Esophagus squamous epithelium (tissue), 5 donors: Measurements from ENCODE around the gene LIMA1. TPM values are rescaled to one million over a fixed set of nuclear protein-coding genes. Genes with fewer than 3 reads are reported as not detected.

ENCODE experiments used
- DNase-seq: peaks from one replicate; lab custom pipeline; 2025; lab: John Stamatoyannopoulos, UW
- H3K27ac ChIP-seq, 4 donors: fragments of 200-600 bp; sonication (generic); one replicate each; pipeline ENCODE4 v1.5.1; 2016 to 2019; ENCODE audit warnings: mild to moderate bottlenecking in 1 of 4
- H3K27me3 ChIP-seq, 4 donors: fragments of 200-600 bp; sonication (generic); 1 replicate in 3 of 4; 2 replicates in 1 of 4; pipeline versions ENCODE4 v1.5.1 to v1.6.0; 2017 to 2021; ENCODE audit warnings: antibody characterized with exemption in 1 of 4
- H3K36me3 ChIP-seq, 3 donors: fragments of 200-600 bp; sonication (generic); one replicate each; pipeline ENCODE4 v1.5.1; 2016 to 2019
- H3K4me1 ChIP-seq, 3 donors: fragments of 200-600 bp; sonication (generic); one replicate each; pipeline ENCODE4 v1.5.1; 2017 to 2019
- H3K4me3 ChIP-seq, 4 donors: fragments of 200-600 bp; sonication (generic); 1 replicate in 3 of 4; 2 replicates in 1 of 4; pipeline ENCODE4 v1.5.1; 2016 to 2019; ENCODE audit warnings: mild to moderate bottlenecking in 2 of 4, moderate library complexity in 1 of 4
- H3K9me3 ChIP-seq, 3 donors: fragments of 200-600 bp; sonication (generic); one replicate each; pipeline ENCODE4 v1.5.1; 2016 to 2019
- POLR2A ChIP-seq, 4 donors: fragments of 450-650 bp; IDR thresholded peaks; one replicate each; pipeline ENCODE4 v1.6.1; 2017; ENCODE audit warnings: antibody characterized with exemption in 4 of 4, mild to moderate bottlenecking in 4 of 4, moderate library complexity in 3 of 4
- WGBS, 2 donors: methylation state at CpG; one replicate each; pipeline ENCODE4 v1.1.5; 2018; 5-methylcytosine and 5-hydroxymethylcytosine counted together
- intact Hi-C: fragments of 100-400 bp; cut with DNase I; formaldehyde crosslinking; loops from one replicate; pipeline ENCODE4 v1.15.0; 2022
- total RNA-seq, 4 donors: library from RNA; depleted of rRNA; stranded (reverse); fragments of >200 nt; gene quantifications; one replicate each; pipeline ENCODE4 v1.1.0, GENCODE V29; 2016
- TF ChIP-seq, protein P1 (sequence below), 6 experiments: fragments of 450-650 bp in 4 of 6; fragments of 200-600 bp in 2 of 6; sonication (generic) in 2 of 6; IDR thresholded peaks; one replicate each; pipeline ENCODE4 v1.5.1; 2016 to 2019; ENCODE audit warnings: antibody characterized with exemption in 6 of 6, mild to moderate bottlenecking in 4 of 6, moderate library complexity in 4 of 6
- donor health status: DM: yes; HTN: yes; CAD: no.

Gene LIMA1
- total RNA-seq, 4 donors from 2014 or later = 48.0 to 70.0 (median 62.7) TPM

DNA sequence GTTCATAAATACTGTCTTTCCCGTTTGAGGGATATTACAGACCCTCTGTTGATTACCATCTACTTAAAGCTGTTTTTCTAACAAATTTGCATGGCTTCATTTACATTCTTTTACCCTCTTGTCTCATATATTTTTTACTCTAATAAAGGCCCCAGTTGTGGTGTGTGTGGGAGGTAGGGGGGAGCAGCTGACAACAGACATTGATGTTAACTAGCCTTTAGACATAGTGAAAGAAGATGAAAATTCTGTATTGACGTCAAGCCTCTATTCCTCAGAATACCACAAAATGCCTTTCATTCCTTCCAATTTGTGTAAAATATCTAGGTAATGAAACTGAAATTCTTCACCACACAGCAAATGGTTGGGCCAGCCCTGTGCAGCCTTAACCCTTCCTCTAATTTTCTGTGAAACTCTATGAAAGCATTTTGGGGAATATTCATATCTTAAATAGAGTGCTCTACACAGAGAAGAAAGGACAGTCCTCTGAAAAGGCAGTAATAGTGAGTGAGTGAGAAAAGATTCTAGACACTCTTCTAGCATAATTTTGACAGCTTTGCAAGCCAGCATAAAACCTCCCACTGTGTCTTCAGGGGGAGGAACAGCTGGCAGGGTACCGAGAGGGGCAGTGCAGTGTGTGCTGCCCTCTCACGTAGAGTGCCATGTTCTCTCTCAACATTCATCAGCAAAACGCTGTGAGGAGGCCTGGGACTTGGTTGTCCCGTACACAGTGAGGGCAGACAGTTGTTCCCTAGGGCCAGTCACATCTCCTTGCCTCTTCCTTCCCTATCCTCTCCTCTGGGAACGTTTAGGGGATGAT is 96.0 kb downstream of the LIMA1 start:
- Histone ChIP-seq H3K27me3 (no peaks in the 10 kb centered on the region), H3K4me1 (peaks cover 11 to 54% (median 39%) of the 10 kb centered on the region in 3 donors), H3K4me3 (no peak overlapping the region), H3K36me3 (peaks cover 0 to 34% (median 3%) of the 10 kb centered on the region in 3 donors), H3K27ac (peak overlapping the region; percentile 25 to 82 (median 66)), H3K9me3 (no peaks in the 10 kb centered on the region)
- intact Hi-C loops = no loop called here
- 45 to 49% methylated on average over 5 to 7 of the region's 7 CpGs for WGBS, 2 donors
- DNase-seq = no peak
- no peak for TF ChIP-seq POLR2A (IDR thresholded peaks at IDR 0.05)
- TF ChIP-seq, protein P1, sequence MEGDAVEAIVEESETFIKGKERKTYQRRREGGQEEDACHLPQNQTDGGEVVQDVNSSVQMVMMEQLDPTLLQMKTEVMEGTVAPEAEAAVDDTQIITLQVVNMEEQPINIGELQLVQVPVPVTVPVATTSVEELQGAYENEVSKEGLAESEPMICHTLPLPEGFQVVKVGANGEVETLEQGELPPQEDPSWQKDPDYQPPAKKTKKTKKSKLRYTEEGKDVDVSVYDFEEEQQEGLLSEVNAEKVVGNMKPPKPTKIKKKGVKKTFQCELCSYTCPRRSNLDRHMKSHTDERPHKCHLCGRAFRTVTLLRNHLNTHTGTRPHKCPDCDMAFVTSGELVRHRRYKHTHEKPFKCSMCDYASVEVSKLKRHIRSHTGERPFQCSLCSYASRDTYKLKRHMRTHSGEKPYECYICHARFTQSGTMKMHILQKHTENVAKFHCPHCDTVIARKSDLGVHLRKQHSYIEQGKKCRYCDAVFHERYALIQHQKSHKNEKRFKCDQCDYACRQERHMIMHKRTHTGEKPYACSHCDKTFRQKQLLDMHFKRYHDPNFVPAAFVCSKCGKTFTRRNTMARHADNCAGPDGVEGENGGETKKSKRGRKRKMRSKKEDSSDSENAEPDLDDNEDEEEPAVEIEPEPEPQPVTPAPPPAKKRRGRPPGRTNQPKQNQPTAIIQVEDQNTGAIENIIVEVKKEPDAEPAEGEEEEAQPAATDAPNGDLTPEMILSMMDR (IDR thresholded peaks at IDR 0.05) = no peak

DNA sequence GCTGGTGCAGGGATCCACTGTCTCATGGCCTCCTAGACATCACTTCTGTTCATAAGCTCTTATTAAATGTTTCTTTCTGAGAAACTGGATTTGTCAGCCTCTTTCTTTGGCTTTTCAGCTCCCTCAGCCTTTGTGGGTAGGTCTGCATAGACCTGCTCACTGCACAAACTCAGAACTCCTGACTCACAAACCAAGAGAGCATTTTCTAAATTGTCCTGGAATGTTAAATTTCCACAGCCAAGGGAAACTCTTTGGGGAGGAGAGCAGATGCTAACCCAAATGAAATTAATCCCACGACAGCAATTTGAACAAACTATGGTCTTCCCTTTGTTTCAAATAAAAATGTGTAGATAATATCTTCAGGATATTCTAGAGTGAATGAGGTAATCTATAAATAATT is 96.6 kb downstream of the LIMA1 start:
- no peaks in the 10 kb centered on the region for H3K9me3 ChIP-seq
- H3K36me3 ChIP-seq = peaks cover 0 to 32% (median 7%) of the 10 kb centered on the region in 3 donors
- H3K27ac ChIP-seq = peak overlapping the region in 3 of 4 donors; percentile 64 to 82 (median 67)
- no peak for DNase-seq
- intact Hi-C loops = no loop called here
- no peaks in the 10 kb centered on the region for H3K27me3 ChIP-seq
- TF ChIP-seq POLR2A (IDR thresholded peaks at IDR 0.05) = no peak
- TF ChIP-seq, protein P1 (IDR thresholded peaks at IDR 0.05) = no peak
- peaks cover 11 to 54% (median 39%) of the 10 kb centered on the region in 3 donors for H3K4me1 ChIP-seq
- no peak overlapping the region for H3K4me3 ChIP-seq
- WGBS, 2 donors = 38 to 50% methylated on average over 1 of the region's 1 CpG

DNA sequence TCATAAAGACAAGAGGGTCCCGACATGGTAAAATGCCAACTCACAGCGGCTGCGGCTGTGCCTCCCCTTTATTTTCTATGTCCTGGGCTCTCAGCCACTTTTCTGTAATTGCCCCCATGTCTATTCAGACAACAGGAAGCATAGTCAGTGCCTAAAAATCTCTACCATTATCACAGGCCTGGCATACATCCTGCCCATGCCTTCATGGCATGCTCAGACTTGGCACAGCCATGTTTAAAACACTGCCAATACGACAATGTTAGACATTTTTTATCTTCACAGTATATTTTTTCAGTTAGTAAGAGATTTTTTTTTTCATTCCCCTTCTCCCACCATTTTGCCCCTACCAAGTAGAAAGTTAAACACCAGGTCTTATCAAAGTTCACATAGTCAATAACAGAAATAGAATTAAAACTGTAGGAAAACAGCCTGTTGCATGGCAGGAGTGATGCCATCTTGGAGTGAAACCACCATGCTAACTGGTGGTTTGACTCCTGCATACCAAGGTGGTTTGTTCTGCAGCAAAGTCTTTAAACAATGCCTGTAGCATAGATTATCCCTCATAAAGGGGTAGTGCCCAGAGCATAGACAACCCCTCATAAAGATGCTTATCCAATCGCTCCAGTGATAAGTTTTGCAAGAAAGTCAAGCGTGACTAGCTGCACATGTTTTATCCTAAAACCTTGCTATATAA is 97.2 kb downstream of the LIMA1 start:
- Histone ChIP-seq H3K27ac (peak overlapping the region; percentile 48 to 67 (median 63)), H3K27me3 (no peaks in the 10 kb centered on the region), H3K36me3 (peaks cover 0 to 32% (median 11%) of the 10 kb centered on the region in 3 donors), H3K9me3 (no peaks in the 10 kb centered on the region), H3K4me1 (peaks cover 11 to 54% (median 39%) of the 10 kb centered on the region in 3 donors), H3K4me3 (no peak overlapping the region)
- TF ChIP-seq, protein P1 (IDR thresholded peaks at IDR 0.05) = no peak
- TF ChIP-seq POLR2A (IDR thresholded peaks at IDR 0.05) = no peak
- 41 to 47% methylated on average over 6 of the region's 6 CpGs for WGBS, 2 donors
- intact Hi-C loops = no loop called here
- DNase-seq = no peak

DNA sequence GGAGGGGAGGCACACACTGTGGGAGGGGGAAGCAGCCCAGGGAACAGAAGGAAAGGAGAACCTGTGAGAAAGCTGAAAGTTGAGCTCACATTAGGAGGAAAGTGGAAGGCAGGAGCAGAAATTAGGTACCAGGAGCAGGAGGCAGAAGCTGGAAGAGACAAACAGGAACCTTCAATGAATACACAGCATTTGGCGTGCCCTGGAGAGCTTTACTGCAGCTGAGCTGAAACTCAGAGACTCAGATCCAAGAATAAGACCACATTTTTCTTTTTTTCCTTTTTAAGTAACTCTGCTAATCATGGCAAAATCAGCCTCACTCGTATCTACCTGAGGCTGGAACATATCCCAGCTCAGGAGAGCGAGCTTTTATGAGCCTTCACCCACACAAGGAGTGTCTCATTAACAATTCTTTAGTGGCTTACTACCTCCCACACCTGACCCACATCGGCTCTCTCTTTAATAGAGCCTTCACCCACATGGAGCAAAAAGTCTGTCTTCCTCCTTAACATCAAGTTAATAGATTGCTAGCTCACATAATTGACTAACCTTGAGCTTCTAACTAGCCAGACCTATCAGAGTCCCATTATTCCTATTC is 97.9 kb downstream of the LIMA1 start:
- no peak overlapping the region for H3K4me3 ChIP-seq
- no peak for TF ChIP-seq POLR2A (IDR thresholded peaks at IDR 0.05)
- TF ChIP-seq, protein P1 (IDR thresholded peaks at IDR 0.05) = no peak
- peaks cover 11 to 54% (median 39%) of the 10 kb centered on the region in 3 donors for H3K4me1 ChIP-seq
- H3K9me3 ChIP-seq = no peaks in the 10 kb centered on the region
- no peak for DNase-seq
- H3K27ac ChIP-seq = peak overlapping the region; percentile 48 to 67 (median 63)
- H3K27me3 ChIP-seq = no peaks in the 10 kb centered on the region
- intact Hi-C loops = no loop called here
- H3K36me3 ChIP-seq = peaks cover 3 to 32% (median 16%) of the 10 kb centered on the region in 3 donors
- WGBS, 2 donors = 40 to 48% methylated on average over 4 of the region's 4 CpGs
